ENCODE data around the gene RCAN3.

- TF ChIP-seq EZH2 (IDR thresholded peaks at IDR 0.05; ENCODE audit: borderline replicate concordance, low read length) = no peak
- TF ChIP-seq CTCF (conservative IDR thresholded peaks at IDR 0.05 in 1 of 2, IDR thresholded peaks at IDR 0.05 in 1 of 2; ENCODE audit: extremely low read depth in 1 of 2, insufficient read depth in 1 of 2, low read depth in 1 of 2, low read length in 2 of 2) = no peak
Measured at GRCh38 chr1:24484199-24484598, 18.4 kb upstream of the RCAN3 start.
